Hepatocyte (in vitro differentiated cells): ENCODE results near the gene CREB5. TPM values are rescaled to one million over a fixed set of nuclear protein-coding genes. Genes with fewer than 3 reads are reported as not detected.

Experiments
- DNase-seq: peaks from one replicate; pipeline ENCODE4 v3.0.0-alpha.2; 2016; ENCODE audit warnings: low spot score
- H2AFZ ChIP-seq: fragments of 200-600 bp; sonication (generic); 2 replicates; pipeline ENCODE4 v1.6.0; 2016; ENCODE audit warnings: antibody characterized with exemption, mild to moderate bottlenecking
- H3K27ac ChIP-seq: fragments of 200-600 bp; sonication (generic); 2 replicates; pipeline ENCODE4 v1.5.1; 2016; ENCODE audit warnings: mild to moderate bottlenecking
- H3K27me3 ChIP-seq: fragments of 200-600 bp; sonication (generic); 2 replicates; pipeline ENCODE4 v1.6.1; 2016
- H3K36me3 ChIP-seq: fragments of 200-600 bp; sonication (generic); replicated peaks from 2 replicates; pipeline ENCODE4 v1.5.1; 2016; ENCODE audit warnings: low read depth; ENCODE audit not compliant: insufficient read depth
- H3K4me1 ChIP-seq: fragments of 200-600 bp; sonication (generic); 2 replicates; pipeline ENCODE4 v1.5.1; 2016; ENCODE audit warnings: mild to moderate bottlenecking, moderate library complexity; ENCODE audit not compliant: insufficient read depth
- H3K4me2 ChIP-seq: fragments of 200-600 bp; sonication (generic); 2 replicates; pipeline ENCODE4 v1.6.0; 2016
- H3K4me3 ChIP-seq: fragments of 200-600 bp; sonication (generic); 2 replicates; pipeline ENCODE4 v1.5.1; 2016; ENCODE audit warnings: mild to moderate bottlenecking
- H3K79me2 ChIP-seq: fragments of 200-600 bp; sonication (generic); 2 replicates; pipeline ENCODE4 v1.6.0; 2017; ENCODE audit warnings: mild to moderate bottlenecking
- H3K9me2 ChIP-seq: fragments of 200-600 bp; sonication (generic); replicated peaks from 2 replicates; pipeline ENCODE4 v1.6.0; 2017; ENCODE audit warnings: mild to moderate bottlenecking; ENCODE audit not compliant: insufficient read depth
- H3K9me3 ChIP-seq: fragments of 200-600 bp; sonication (generic); 2 replicates; pipeline ENCODE4 v1.5.1; 2016; ENCODE audit warnings: low read depth, mild to moderate bottlenecking
- H4K20me1 ChIP-seq: fragments of 200-600 bp; sonication (generic); 2 replicates; pipeline ENCODE4 v1.6.0; 2016; ENCODE audit warnings: mild to moderate bottlenecking; ENCODE audit not compliant: insufficient read depth, poor library complexity, severe bottlenecking
- CTCF ChIP-seq: fragments of 200-600 bp; sonication (generic); IDR thresholded peaks from 2 replicates; pipeline ENCODE4 v1.5.1; 2016; ENCODE audit warnings: antibody characterized with exemption, mild to moderate bottlenecking; ENCODE audit not compliant: poor library complexity
- EZH2 ChIP-seq: fragments of 200-600 bp; sonication (generic); IDR thresholded peaks from 2 replicates; pipeline ENCODE4 v1.6.1; 2016; ENCODE audit warnings: antibody characterized with exemption, mild to moderate bottlenecking, borderline replicate concordance
- EZH2phosphoT487 ChIP-seq: fragments of 200-600 bp; sonication (generic); IDR thresholded peaks from one replicate; pipeline ENCODE4 v1.6.1; 2018; ENCODE audit warnings: antibody characterized with exemption, mild to moderate bottlenecking, low read depth, moderate library complexity; ENCODE audit not compliant: unreplicated experiment, severe bottlenecking
- WGBS: methylation state at CpG from one replicate; pipeline ENCODE4 v1.1.6; 2016; ENCODE audit warnings: low lambda C conversion rate; ENCODE audit errors: missing lambda C conversion rate; 5-methylcytosine and 5-hydroxymethylcytosine counted together
- polyA plus RNA-seq: library from polyadenylated mRNA; unstranded; fragments of >200 nt; fragmentation: Nextera tagmentation; extraction: Ambion mirVana; gene quantifications from 2 replicates; pipeline ENCODE4 v1.2.1, GENCODE V29; 2016
- total RNA-seq: library from RNA; depleted of rRNA; stranded (reverse); fragments of >200 nt; gene quantifications from 2 replicates; pipeline ENCODE4 v1.2.3, GENCODE V29; 2014

Gene CREB5
- total and polyA plus RNA-seq, 2 experiments from 2014 or later = 14.0 to 27.9 TPM

- no peak overlapping the region for H3K4me3 ChIP-seq
- H3K27ac ChIP-seq = no peak overlapping the region
- H3K4me1 ChIP-seq = no peaks in the 10 kb centered on the region
- H3K27me3 ChIP-seq = peaks cover 7% of the 10 kb centered on the region
- no peaks in the 10 kb centered on the region for H3K9me3 ChIP-seq
- no peaks in the 10 kb centered on the region for H3K36me3 ChIP-seq
- H3K4me2 ChIP-seq = no peak overlapping the region
- no peaks in the 10 kb centered on the region for H4K20me1 ChIP-seq
- WGBS = 69% methylated on average over 2 of the region's 2 CpGs
- H3K9me2 ChIP-seq = no peaks in the 10 kb centered on the region
- no peak for DNase-seq
- no peak overlapping the region for H2AFZ ChIP-seq
- no peak for TF ChIP-seq EZH2
- no peak for TF ChIP-seq EZH2phosphoT487
- TF ChIP-seq CTCF = no peak
- H3K79me2 ChIP-seq = no peaks in the 10 kb centered on the region
These were observed 23.5 kb downstream of the CREB5 start for GRCh38 chr7:28435732-28436378.

GRCh38 chr7:28440055-28440601, 27.8 kb downstream of the CREB5 start:
- 61% methylated on average over 8 of the region's 8 CpGs for WGBS

GRCh38 chr7:28442540-28443420, 30.5 kb downstream of the CREB5 start:
- Histone ChIP-seq H3K4me2 (no peak overlapping the region), H2AFZ (no peak overlapping the region), H3K36me3 (no peaks in the 10 kb centered on the region), H3K27me3 (peaks cover 4% of the 10 kb centered on the region), H3K4me1 (no peaks in the 10 kb centered on the region), H3K27ac (no peak overlapping the region), H3K9me2 (no peaks in the 10 kb centered on the region), H4K20me1 (no peaks in the 10 kb centered on the region), H3K9me3 (no peaks in the 10 kb centered on the region), H3K4me3 (no peak overlapping the region), H3K79me2 (no peaks in the 10 kb centered on the region)
- no peak for TF ChIP-seq EZH2phosphoT487
- DNase-seq = peak; percentile 7
- WGBS = 97% methylated on average over 5 of the region's 5 CpGs

More at GRCh38 chr7:28440055-28440601, 27.8 kb downstream of the CREB5 start:
- Histone ChIP-seq H3K79me2 (no peaks in the 10 kb centered on the region), H4K20me1 (no peaks in the 10 kb centered on the region), H3K4me3 (no peak overlapping the region), H3K9me2 (no peaks in the 10 kb centered on the region), H3K4me1 (no peaks in the 10 kb centered on the region), H3K27ac (no peak overlapping the region), H3K4me2 (no peak overlapping the region), H2AFZ (no peak overlapping the region), H3K36me3 (no peaks in the 10 kb centered on the region), H3K9me3 (no peaks in the 10 kb centered on the region), H3K27me3 (peaks cover 7% of the 10 kb centered on the region)
- no peak for TF ChIP-seq CTCF
- no peak for TF ChIP-seq EZH2
- no peak for DNase-seq

GRCh38 chr7:28446131-28446530, 33.8 kb downstream of the CREB5 start:
- no peaks in the 10 kb centered on the region for H3K9me3 ChIP-seq
- H3K79me2 ChIP-seq = no peaks in the 10 kb centered on the region
- H4K20me1 ChIP-seq = no peaks in the 10 kb centered on the region
- H3K4me1 ChIP-seq = no peaks in the 10 kb centered on the region
- no peak overlapping the region for H3K27ac ChIP-seq
- no peak for DNase-seq
- no peaks in the 10 kb centered on the region for H3K9me2 ChIP-seq
- TF ChIP-seq EZH2 = no peak
- TF ChIP-seq CTCF = no peak
- TF ChIP-seq EZH2phosphoT487 = no peak
- H3K27me3 ChIP-seq = no peaks in the 10 kb centered on the region
- no peak overlapping the region for H3K4me3 ChIP-seq
- no peaks in the 10 kb centered on the region for H3K36me3 ChIP-seq
- no peak overlapping the region for H2AFZ ChIP-seq
- 89% methylated on average over 5 of the region's 5 CpGs for WGBS
- H3K4me2 ChIP-seq = no peak overlapping the region
